Measurements from ENCODE around the gene STIL.

GRCh38 chr1:47276850-47277249 is 37.1 kb downstream of the STIL start:
- TF ChIP-seq EP300 (IDR thresholded peaks at IDR 0.05) (no peak), FOXS1 (CRISPR knock-in tag; IDR thresholded peaks at IDR 0.05) (no peak), MAX (IDR thresholded peaks at IDR 0.05) (no peak), CTCF (IDR thresholded peaks at IDR 0.05) (no peak), ATOH8 (CRISPR knock-in tag; IDR thresholded peaks at IDR 0.05; ENCODE audit: low read depth) (no peak), JUN (IDR thresholded peaks at IDR 0.05) (no peak), CHD4 (IDR thresholded peaks at IDR 0.05; ENCODE audit: borderline replicate concordance) (no peak), E2F6 (IDR thresholded peaks at IDR 0.05; ENCODE audit: borderline replicate concordance, low read depth) (no peak), CEBPB (IDR thresholded peaks at IDR 0.05) (no peak)

Data from A549 (cell line).